Right renal pelvis (tissue), 4 donors: ENCODE data around the gene KCNMA1. TPM values are rescaled to one million over a fixed set of nuclear protein-coding genes. Genes with fewer than 3 reads are reported as not detected.

Source experiments
- DNase-seq, 4 donors: peaks; one replicate each; pipeline ENCODE4 v3.0.0-alpha.2; 2013; ENCODE audit warnings: low read depth in 4 of 4, low spot score in 3 of 4, missing footprints in 1 of 4
- polyA plus RNA-seq, 4 donors: library from polyadenylated mRNA; unstranded; fragments of 120-200 nt; gene quantifications; one replicate each; pipeline ENCODE4 v1.2.1, GENCODE V29; 2013; ENCODE audit not compliant: insufficient read length in 4 of 4

The KCNMA1 gene
- polyA plus RNA-seq, 4 donors, result 2.9 to 4.8 (median 3.8) TPM

DNA sequence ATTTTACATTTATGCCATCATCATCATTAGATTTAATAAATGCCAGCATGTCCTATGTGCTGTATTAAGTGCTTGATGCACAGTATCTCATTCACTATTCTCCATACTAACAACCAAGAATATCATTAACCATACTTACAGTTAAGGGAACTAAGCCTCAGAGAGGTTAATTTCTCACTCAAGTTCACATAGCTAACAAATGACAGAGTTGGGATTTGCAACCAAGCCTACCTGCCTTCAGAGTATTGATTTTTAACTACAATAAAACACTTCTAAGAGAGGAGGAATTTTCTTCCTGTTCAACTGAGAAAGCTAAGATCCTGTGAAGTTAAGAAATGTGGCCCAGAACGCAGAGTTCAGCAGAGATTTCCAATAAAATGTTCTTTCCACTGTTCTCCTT, 403.0 kb downstream of the KCNMA1 start:
- DNase-seq, result no peak

DNA sequence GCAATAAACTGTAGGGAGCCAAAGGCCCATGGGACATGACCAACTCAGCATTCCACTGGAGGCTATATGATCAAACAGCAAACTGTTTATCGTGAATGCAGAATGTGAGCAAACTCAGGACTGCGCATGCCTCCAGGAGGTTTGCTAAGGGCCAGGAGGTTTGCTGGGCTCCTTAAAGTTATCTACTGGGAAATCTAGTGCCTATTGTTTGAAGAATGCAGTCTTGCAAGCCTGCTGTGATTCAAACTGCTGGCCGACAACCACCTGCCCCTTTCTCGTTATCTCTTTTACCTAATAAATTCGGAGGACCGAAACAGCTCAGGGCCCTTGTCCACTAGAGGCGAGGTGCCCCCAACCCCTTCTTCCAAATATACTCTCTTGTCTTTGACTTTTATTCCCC, 404.1 kb downstream of the KCNMA1 start:
- no peak for DNase-seq

DNA sequence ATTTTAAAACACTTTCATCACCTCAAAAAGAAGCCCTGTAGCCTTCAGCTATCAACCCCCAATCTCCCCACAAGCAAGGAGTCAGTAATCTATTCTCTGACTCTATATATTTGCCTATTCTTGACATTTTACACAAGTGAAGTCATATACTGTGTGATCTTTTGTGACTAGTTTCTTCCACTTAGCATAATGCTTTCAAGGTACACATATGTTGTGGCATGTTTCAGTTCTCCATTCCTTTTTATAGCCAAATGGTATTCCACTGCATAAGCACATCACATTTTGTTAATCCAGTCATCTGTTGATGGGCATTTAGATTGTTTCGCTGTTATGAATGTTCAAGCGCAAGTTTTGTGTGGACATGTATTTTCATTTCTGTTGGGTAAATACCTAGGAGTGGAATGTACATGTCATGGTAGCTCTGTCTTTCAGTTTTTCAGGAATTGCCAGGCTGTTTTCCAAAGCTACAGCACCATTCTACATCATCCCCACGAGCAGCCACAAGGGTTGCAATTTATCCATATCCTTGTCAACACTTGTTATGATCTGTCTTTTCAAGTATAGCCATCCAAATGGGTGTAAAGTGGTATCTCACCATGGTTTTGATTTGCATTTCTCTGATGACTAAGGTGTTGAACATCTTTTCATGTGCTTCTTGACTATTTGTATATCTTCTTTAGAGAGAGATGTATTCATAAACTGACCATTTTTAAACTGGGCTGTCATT, 405.6 kb downstream of the KCNMA1 start:
- no peak for DNase-seq

DNA sequence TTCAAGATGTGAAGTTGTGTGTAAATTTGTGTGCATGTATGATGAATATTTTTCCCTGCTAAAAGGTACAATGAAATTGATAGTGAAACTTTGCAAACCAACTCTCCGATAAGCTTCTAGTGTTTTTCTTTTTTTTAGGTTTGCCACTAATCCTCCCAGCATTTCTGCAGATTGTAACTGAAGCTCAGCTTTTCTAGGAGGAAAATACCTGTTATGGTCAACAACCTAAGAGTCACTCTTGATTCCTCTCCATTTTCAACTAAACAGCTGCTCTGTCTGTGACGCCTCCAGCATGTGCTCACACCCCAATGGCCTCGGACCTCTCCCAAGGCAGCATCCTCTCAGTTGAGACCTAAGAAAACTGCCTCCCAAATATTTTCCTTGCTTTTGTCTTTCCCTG, 406.2 kb downstream of the KCNMA1 start:
- DNase-seq, result no peak

DNA sequence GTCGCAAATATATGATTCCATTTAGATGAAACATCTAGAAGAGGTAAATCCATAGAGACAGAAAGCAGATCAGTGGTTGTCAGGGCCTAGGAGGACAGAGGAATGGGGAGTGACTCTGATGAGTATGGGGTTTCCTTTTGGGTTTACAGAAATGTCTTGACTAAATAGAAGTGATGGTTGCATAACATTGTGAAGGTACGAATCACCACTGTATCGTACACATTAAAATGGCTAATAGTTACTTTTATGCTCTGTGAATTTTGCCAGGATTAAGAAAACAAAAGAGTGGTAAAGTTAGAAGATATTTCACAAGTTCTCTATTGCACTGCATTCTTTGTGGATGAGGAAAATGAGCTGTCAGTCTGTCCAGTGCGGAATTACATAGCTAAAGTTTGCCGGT, 407.4 kb downstream of the KCNMA1 start:
- DNase-seq, result no peak

DNA sequence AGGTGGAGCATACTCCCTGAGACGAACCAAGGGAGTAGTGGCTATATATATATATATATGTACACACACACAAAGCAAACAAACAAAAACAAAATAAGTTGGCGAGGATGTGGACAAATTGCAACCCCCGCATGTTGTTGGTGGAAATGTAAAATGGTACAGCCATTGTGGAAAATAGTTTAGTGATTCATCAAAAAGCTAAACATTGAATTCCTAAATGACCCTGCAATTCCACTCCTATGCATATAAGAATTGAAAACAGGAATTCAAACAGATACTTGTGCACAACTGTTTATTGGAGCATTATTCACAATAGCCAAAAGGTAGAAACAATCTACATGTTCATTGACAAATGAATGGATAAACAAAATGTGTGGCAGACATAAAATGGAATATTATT, 407.9 kb downstream of the KCNMA1 start:
- no peak for DNase-seq

DNA sequence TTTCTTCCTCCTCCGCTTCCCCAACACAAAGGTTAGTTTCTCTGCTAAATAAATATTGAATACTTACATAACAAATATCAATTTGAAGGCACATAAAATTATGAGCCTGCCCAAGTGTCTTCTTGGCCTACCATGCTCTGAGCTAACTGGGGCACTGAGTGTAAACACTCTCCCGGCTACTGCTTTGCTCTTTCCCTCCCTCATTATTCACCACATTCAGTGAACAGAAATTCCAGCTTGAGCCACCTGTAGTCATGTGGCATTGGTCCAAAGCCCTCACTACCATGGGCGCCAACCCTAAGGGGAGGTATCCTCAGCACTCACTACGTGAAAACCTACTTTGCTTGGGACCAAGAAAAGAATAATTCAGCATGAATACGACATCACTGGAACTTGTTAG, 409.0 kb downstream of the KCNMA1 start:
- DNase-seq, result no peak

DNA sequence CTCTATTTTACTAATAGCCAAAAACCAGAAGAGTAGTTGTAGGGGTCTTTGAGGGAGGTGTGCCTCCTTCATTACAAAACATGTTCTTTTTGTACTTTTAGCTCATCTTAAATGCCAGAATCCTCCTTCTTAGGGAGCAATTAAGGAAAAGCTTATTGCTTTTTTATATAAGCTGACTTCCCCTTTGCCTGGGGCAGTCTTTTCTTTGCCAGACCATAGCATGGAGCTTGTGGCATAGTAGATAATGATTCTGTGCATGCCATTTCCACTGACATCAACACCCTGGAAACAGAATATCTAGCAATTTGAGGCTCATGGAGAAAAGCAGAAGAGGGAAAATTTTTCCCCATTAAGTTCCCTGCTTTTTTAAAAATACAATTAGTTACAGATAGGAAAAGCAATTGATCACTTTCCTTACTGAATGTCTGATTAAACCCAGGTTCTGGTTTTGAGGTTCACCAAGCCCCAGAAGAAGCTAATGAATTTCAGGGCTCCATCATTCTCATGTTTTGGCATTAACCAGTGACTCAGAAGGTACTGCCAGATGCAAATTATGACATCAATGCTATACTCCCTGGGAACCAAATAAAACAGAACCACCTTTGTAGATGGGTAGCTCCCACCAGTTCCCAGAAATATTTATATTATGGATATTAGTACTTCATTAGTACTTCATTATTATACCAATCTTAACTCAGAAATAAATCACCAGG, 410.6 kb downstream of the KCNMA1 start:
- DNase-seq, result no peak

DNA sequence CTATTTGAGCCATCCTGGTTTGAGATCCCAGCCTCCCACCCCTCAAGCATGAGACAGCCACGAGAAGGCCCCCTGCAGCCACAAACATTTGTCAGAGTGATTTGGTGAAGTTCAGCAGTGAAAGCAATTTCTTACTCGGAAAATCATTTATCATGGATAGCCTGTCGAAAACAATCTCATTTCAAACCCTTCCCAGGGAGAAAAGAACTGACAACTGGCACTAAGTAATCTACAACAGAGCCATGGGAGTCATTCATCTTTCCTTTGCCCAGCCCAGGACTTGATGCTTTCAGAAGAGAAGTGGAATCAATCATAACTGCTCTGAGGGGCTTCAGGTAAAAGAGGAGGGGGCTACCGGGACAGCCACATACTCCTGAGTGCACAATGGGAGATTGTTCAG, 411.2 kb downstream of the KCNMA1 start:
- DNase-seq, result no peak

DNA sequence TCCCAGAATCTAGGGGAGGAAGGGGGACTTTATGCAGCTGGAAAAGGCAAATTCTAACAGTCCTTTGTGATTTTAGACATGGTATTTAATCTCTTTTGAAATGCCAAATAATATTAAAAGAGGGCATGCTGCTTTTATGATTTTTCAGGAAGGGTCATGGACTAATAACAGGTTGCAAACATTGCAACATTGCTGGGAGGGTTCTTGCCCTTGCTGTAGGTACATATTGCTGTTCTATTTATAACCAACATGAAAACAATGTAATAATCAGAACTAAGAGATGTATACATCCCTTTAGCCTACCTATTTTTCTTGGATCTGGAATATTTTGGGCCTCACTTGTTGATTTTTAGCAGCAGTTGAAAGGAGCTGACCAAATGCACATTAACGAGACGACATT, 411.6 kb downstream of the KCNMA1 start:
- no peak for DNase-seq

DNA sequence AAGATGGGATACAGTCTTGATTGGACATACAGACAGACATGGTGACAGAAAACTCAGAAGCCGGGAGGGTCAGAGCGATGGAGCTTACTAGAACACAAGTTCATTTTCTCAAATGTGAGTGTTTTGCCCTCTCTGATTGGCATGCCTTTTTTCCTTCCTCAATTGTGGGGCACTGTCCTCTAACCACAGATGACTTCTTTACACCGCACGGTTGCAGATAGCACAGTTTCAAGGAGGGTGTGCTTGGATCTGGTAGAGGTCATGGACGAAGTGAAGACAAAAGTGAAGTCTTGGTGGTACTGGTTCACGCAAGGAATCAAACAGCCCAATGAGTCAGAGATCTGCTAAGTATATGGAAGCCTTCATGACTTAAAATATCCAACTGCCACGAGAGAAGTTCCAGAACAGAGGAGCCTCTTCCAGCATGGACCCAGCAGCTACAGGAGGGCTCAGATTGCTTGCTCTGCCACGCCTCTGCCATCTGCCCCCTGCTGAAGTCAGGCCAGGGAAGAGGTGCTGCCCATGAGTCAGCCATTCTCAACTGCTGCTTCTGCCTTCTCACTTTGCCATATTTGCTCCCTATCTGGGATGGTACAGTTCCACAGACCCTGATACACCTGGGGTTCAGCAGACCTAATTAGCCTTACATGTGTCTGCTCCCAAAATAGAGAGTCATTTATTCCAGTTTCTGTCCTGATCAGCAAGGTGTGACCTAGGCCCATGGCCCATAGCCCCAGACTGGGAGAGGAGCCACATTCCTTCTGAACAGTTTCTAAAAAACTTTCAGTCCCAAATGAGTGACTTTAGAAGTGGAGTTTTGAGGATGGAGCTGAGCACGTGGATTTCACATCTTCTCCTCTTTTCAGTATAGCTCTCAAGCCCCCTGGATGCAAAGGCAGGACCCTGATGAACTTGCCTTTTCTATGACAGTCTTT, 413.8 kb downstream of the KCNMA1 start:
- no peak for DNase-seq

DNA sequence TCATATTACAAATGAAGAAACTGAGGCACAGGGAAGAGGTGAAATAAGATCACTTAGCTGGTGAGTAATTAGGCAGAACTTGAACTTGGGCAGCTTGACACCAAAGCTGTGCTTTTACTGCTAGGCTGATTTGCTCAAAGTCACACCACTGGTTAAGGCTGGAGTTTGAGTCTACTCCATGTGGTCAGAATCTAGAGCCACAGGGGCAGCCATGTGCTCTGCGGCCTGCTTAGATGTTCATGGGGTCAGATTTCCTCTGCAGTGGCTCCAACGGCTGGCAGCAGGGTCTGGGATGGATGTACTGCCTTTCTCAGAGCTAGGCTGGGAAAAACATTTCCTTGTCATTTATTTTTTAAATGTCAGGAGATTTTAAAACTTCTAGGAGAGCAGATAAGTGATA, 417.5 kb downstream of the KCNMA1 start:
- no peak for DNase-seq

DNA sequence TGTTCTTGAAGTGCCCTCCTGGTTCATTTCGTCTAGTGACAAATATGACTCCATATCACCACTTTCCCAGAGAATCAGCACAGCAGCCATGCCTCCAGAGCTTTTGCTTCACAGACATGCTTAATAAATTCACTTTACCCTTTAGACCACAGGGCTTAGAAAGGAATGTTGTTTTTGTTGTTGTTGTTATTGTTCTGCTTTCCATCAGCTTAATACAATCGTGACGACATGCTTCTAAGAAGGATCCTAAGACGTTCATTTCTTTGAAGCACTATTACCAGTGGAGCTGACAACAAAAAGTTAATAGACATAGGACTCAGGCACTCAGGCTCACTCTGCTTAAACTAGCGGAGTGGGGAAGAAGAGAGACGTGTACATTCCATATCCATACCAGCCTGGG, 418.6 kb downstream of the KCNMA1 start:
- no peak for DNase-seq

DNA sequence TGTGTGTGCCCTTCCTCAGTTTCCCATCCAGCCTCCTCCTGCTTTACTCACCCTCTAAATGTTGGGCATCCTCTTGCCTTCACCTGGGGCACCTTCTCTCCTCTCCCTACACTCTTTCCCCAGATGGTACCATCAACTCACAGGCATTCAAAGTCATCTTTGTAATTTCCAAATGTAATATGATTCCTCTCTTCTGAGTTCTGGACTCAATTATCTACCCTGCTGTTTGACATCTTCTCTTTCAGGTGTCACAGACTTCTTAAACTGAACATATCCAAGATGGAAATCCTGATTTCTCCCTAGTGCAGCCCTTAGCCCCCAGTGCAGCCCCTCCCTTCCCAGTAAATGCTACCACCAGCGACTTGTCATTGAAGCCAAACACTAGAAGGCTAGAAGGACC, 422.8 kb downstream of the KCNMA1 start:
- no peak for DNase-seq

DNA sequence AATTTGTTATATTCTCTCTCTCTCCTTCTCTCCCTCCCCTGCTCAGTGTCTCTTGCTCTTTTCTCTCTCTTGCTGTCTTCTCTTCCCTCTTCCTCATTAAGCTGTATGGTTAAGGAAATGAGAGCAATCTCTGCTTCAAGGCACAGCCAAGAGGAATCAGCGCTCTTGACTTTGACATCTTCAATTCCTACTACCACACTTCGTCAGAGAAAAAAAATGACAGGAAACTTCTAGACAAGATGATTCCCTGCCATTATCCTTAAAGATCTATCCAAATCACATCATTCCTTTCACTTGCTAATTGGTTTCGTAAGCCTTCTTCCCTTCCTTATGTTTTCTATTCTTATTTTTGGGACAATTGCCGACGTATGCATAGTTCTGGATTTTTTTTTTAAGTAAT, 425.0 kb downstream of the KCNMA1 start:
- no peak for DNase-seq

DNA sequence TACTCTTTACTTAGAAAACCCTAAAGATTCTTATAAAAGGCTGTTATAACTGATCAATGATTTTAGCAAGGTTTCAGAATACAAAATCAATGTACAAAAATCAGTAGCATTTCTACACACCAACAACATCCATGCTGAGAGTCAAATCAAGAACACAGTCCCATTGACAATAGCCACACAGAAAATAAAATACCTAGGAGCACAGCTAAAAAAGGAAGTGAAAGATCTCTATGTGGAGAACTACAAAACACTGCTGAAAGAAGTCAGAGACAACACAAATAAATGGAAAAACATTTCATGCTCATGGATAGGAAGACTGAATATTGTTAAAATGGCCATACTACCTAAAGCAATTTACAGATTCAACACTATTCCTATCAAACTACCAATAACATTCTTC, 427.0 kb downstream of the KCNMA1 start:
- DNase-seq, result no peak

DNA sequence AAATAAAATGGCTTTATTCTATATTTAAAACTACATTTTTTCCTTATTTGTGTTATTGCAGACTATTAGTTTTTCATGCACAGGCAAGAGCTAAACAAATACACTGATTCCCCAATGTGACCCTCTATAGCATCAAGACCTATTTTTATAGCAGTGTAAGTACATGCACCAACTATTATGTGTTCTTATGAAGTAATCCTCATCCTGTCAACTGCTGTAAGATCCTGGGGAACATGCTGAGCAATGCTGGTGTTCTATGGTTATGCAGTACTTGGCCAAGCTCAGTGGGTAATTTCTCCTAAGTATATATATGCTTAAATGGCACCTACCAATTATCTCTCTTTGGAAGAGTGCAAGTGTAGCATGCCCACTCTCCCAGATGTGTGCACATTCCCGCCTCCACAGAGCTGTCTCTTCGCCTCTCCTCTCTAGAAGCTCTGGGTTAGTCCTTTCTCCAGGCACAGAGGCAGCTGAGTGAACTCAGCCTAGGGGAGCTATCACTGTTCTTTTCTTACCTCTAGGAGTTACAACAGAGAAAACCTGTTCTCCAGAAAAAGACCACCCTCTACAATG, 428.8 kb downstream of the KCNMA1 start:
- DNase-seq, result no peak

DNA sequence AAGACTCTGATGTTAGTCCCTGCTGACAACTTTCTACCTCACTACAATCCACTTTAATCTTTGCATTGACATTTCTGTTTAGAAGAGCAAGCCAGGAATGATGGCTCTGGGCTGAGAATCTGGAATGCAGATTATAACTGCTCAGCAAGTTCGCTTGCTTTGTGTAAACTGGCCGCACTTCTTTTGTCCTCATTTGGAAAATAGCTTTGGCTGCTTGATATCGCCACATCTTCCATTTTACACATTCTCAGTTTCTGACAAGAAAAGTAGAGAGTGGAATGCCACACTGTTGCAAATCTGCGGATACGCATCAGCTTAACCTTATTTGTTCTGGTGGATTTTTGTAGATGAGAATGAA, 429.8 kb downstream of the KCNMA1 start:
- no peak for DNase-seq

DNA sequence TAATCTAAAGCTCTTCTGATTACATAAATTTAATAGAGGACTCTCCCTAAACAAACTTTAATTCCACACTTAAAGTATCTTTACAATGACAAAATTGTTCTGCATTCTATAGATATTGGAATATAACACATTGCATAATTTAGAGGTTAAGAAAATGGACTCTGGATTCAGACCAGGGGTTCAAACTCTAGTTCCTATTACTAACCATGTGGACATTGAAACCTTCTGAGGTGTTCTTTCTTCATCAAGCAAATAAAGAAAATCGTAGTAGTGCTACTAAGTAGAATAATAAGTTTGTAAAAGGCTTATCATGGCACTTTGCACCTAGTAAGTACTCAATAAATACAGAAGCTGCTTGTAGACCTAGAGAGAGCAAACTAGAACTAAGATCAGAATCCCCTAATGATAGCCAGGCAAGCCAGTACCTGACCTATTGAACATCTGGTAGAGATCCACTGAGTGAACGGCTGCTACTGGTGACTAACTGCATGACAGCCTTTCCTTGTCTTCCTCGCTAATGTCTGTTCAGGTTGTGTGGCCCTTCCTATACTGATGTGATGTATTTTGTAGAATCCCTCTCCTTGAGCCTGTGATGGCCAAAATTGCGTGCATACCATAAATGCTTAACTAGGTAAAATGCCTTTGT, 430.3 kb downstream of the KCNMA1 start:
- DNase-seq, result no peak

DNA sequence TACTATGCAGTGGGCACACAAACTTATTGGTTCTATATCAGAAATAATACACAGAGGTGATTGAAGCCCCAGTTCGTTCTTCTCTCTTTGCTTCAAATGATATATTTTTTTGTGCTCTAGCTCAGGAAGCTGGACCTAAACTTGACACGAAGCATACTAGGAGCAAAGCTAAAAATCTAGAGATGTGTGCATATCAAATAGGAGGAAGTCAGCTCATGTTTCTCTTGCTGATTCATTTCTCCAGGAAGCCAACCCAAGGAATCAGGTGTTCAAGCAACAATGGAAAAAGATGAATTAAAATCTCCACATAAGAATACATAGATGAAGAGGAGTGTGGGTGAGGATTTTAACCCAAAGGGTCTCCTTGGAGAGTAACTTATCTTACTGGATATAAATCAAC, 432.5 kb downstream of the KCNMA1 start:
- DNase-seq, result no peak

DNA sequence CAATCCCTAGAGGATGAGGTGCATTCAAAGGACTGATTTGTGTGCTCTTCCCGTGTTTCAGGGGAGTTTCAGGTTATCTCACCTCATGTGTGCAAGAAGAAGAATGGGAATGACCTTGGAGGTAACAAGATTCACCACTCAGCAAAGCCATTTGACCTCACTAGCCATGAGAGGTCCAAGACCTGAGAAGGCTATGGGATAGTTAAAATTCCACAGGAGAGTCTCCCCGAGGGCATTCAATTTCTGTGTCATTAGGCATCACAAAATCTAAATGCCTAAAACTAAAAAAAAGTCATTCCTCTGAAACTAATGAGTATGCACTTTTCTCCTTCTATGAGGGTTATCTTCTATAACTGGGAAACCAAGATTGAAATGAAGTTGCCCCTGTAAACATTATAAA, 433.4 kb downstream of the KCNMA1 start:
- DNase-seq, result no peak
